ENCODE results near the gene RANGRF. TPM values are rescaled to one million over a fixed set of nuclear protein-coding genes. Genes with fewer than 3 reads are reported as not detected.

The RANGRF gene
- total RNA-seq, 1 experiment from 2014 or later: 35.0 TPM

DNA sequence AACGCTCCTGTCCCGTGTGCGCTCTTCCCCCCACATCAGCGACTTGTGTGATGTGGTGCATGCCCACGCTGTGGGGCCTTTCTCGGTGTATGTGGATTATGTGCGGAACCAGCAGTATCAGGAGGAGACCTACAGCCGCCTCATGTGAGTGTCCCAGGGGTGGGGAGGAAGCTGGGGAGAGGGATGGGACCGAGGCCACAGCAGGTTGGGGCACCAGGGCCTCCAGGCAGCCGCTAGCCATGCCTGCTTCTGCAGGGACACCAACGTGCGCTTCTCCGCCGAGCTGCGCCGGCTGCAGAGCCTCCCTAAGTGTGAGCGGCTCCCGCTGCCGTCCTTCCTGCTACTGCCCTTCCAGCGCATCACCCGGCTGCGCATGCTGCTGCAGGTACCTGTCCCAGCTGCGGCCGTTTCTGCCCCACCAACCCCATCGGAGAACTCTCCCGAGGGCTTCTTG lies 27.3 kb downstream of the RANGRF start:
- H3K79me2 ChIP-seq (ENCODE audit: low read depth): no peaks in the 10 kb centered on the region
- H3K9me2 ChIP-seq (ENCODE audit: insufficient read depth): no peaks in the 10 kb centered on the region
- H3K27me3 ChIP-seq (ENCODE audit: insufficient read depth, low read depth): peaks cover 23% of the 10 kb centered on the region
- H3F3A ChIP-seq (ENCODE audit: insufficient read depth, low read depth): no peaks in the 10 kb centered on the region
- POLR2A ChIA-PET (ENCODE audit: unreplicated experiment): interaction anchor here (0.6 kb wide), 1 partner anchor 1259 kb away, joined by 3 read pairs; no protein-coding TSS in a partner anchor
- DNase-seq: no peak
- CTCF ChIA-PET: no interaction called here
- H3K9me3 ChIP-seq (ENCODE audit: insufficient read depth, low read depth): no peaks in the 10 kb centered on the region
- H3K36me3 ChIP-seq (ENCODE audit: low read depth): no peaks in the 10 kb centered on the region
- no peak overlapping the region for H2AFZ ChIP-seq
- H3K27ac ChIP-seq: no peak overlapping the region
- H3K4me1 ChIP-seq (replicated peaks; ENCODE audit: insufficient read depth): no peaks in the 10 kb centered on the region
- no TSS peak for BruUV-seq (replicated peaks)
- no peak overlapping the region for H3K4me2 ChIP-seq
- no peak for TF ChIP-seq EZH2 (IDR thresholded peaks at IDR 0.05; ENCODE audit: low read depth)
- TF ChIP-seq, protein P1, sequence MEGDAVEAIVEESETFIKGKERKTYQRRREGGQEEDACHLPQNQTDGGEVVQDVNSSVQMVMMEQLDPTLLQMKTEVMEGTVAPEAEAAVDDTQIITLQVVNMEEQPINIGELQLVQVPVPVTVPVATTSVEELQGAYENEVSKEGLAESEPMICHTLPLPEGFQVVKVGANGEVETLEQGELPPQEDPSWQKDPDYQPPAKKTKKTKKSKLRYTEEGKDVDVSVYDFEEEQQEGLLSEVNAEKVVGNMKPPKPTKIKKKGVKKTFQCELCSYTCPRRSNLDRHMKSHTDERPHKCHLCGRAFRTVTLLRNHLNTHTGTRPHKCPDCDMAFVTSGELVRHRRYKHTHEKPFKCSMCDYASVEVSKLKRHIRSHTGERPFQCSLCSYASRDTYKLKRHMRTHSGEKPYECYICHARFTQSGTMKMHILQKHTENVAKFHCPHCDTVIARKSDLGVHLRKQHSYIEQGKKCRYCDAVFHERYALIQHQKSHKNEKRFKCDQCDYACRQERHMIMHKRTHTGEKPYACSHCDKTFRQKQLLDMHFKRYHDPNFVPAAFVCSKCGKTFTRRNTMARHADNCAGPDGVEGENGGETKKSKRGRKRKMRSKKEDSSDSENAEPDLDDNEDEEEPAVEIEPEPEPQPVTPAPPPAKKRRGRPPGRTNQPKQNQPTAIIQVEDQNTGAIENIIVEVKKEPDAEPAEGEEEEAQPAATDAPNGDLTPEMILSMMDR (conservative IDR thresholded peaks at IDR 0.05): no peak
- H4K20me1 ChIP-seq (ENCODE audit: insufficient read depth): no peaks in the 10 kb centered on the region
- intact Hi-C loops (cut with micrococcal nuclease; ENCODE audit: unreplicated experiment): no loop called here
- no peak overlapping the region for H3K4me3 ChIP-seq

DNA sequence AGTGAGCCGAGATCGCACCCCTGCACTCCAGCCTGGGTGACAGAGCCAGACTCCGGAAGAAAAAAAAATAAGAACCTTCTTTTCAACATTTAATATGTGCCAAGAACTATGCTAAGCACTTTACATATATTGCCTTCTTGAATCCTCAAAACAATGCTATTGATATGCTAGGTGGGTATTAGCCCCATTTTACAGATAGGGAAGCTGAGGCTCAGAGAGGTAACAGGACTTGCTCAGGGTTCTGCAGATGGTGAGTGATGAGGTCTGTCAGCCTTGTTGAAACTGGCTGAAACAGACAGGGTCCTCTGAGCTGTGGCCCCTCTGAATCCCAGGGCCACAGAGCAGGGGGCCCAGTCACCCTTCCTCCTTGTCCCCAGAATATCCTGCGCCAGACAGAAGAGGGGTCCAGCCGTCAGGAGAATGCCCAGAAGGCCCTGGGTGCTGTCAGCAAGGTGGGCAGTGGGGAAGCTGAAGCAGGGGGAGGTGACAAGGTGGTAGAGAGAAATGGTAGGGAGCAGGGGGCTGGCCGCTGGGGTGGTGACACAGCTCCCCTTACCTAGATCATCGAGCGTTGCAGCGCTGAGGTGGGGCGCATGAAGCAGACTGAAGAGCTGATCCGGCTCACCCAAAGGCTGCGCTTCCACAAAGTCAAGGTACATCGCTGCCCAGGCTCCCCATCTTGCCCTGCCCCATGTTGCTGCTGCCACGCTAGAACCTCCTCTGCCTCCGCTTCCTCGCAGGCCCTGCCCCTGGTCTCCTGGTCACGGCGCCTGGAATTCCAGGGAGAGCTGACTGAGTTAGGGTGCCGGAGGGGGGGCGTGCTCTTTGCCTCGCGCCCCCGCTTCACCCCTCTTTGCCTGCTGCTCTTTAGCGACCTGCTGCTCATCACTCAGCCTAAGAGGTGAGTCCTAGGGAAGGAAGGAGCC lies 29.8 kb downstream of the RANGRF start:
- Histone ChIP-seq H3K79me2 (ENCODE audit: low read depth) (no peaks in the 10 kb centered on the region), H3K4me2 (no peak overlapping the region), H4K20me1 (ENCODE audit: insufficient read depth) (no peaks in the 10 kb centered on the region), H2AFZ (no peak overlapping the region), H3K27ac (no peak overlapping the region), H3K9me3 (ENCODE audit: insufficient read depth, low read depth) (no peaks in the 10 kb centered on the region), H3K4me1 (replicated peaks; ENCODE audit: insufficient read depth) (no peaks in the 10 kb centered on the region), H3K4me3 (no peak overlapping the region), H3K27me3 (ENCODE audit: insufficient read depth, low read depth) (peaks cover 11% of the 10 kb centered on the region), H3F3A (ENCODE audit: insufficient read depth, low read depth) (no peaks in the 10 kb centered on the region), H3K36me3 (ENCODE audit: low read depth) (no peaks in the 10 kb centered on the region), H3K9me2 (ENCODE audit: insufficient read depth) (no peaks in the 10 kb centered on the region)
- BruUV-seq (replicated peaks): no TSS peak
- ChIA-PET POLR2A (ENCODE audit: unreplicated experiment) (interaction anchor here (0.6 to 0.7 kb wide), 2 partner anchors 386 to 1407 kb away, joined by 3 read pairs; no protein-coding TSS in a partner anchor), CTCF (interaction anchor here (1.1 kb wide), 1 partner anchor 17 kb away, joined by 3 read pairs; no protein-coding TSS in a partner anchor)
- TF ChIP-seq, protein P1 (conservative IDR thresholded peaks at IDR 0.05): no peak
- TF ChIP-seq EZH2 (IDR thresholded peaks at IDR 0.05; ENCODE audit: low read depth): no peak
- DNase-seq: no peak
- intact Hi-C loops (cut with micrococcal nuclease; ENCODE audit: unreplicated experiment): no loop called here

DNA sequence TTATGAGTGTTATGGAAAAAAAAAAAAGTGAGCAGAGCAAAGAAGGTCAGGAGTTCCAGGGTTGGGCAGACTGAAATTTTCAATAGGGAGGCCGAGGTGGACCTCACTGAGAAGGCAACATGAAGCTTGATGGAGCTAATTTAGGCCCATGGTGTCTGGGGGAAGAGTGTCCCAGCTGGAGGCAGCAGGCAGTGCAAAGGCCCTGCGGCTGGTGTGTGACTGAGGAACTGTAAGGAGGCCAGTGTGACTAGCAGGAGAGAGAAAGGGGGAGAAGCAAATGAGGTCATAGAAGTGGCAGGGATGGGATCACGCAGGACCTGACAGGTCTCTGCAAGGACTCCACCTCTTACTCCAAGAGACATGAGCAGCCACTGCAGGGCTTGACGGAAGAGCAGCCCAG lies 31.8 kb downstream of the RANGRF start:
- H3K27ac ChIP-seq: no peak overlapping the region
- intact Hi-C loops (cut with micrococcal nuclease; ENCODE audit: unreplicated experiment): no loop called here
- no peaks in the 10 kb centered on the region for H3K79me2 ChIP-seq (ENCODE audit: low read depth)
- POLR2A ChIA-PET (ENCODE audit: unreplicated experiment): no interaction called here
- no peak overlapping the region for H3K4me2 ChIP-seq
- no peaks in the 10 kb centered on the region for H3K36me3 ChIP-seq (ENCODE audit: low read depth)
- no TSS peak for BruUV-seq (replicated peaks)
- H3F3A ChIP-seq (ENCODE audit: insufficient read depth, low read depth): no peaks in the 10 kb centered on the region
- DNase-seq: no peak
- H3K4me1 ChIP-seq (replicated peaks; ENCODE audit: insufficient read depth): no peaks in the 10 kb centered on the region
- H3K9me2 ChIP-seq (ENCODE audit: insufficient read depth): no peaks in the 10 kb centered on the region
- no peaks in the 10 kb centered on the region for H3K9me3 ChIP-seq (ENCODE audit: insufficient read depth, low read depth)
- TF ChIP-seq EZH2 (IDR thresholded peaks at IDR 0.05; ENCODE audit: low read depth): no peak
- TF ChIP-seq, protein P1 (conservative IDR thresholded peaks at IDR 0.05): no peak
- no peaks in the 10 kb centered on the region; the same call in 1 of the 2 replicates for H3K27me3 ChIP-seq (ENCODE audit: insufficient read depth, low read depth)
- no peak overlapping the region for H3K4me3 ChIP-seq
- no peaks in the 10 kb centered on the region for H4K20me1 ChIP-seq (ENCODE audit: insufficient read depth)
- no peak overlapping the region for H2AFZ ChIP-seq
- CTCF ChIA-PET: no interaction called here
